PFSK-1 (cell line): ENCODE data around the gene TMEM259.

ENCODE experiments used
- FOXP2 ChIP-seq: optimal IDR thresholded peaks from 2 replicates; pipeline ENCODE3; 2011; ENCODE audit warnings: borderline replicate concordance, control low read depth, inconsistent platforms; ENCODE audit not compliant: insufficient read depth; ENCODE audit errors: extremely low read length, extremely low read depth
- POLR2AphosphoS5 ChIP-seq: IDR thresholded peaks from 2 replicates; pipeline ENCODE4 v1.6.1; 2012; ENCODE audit warnings: low read depth, mild to moderate bottlenecking, control low read depth, low read length, moderate library complexity
- REST ChIP-seq, 2 experiments: IDR thresholded peaks; 2 replicates each; pipeline versions ENCODE4 v1.6.1 to v1.8.0; 2011 to 2012; ENCODE audit warnings: low read depth in 2 of 2, low read length in 2 of 2, control low read depth in 1 of 2, inconsistent platforms in 1 of 2, mild to moderate bottlenecking in 1 of 2, moderate library complexity in 1 of 2; ENCODE audit not compliant: insufficient read depth in 1 of 2
- SIN3A ChIP-seq: IDR thresholded peaks from 2 replicates; pipeline ENCODE4 v1.6.1; 2012; ENCODE audit warnings: mild to moderate bottlenecking, low read length, moderate library complexity, borderline replicate concordance; ENCODE audit not compliant: insufficient read depth
- TAF1 ChIP-seq: IDR thresholded peaks from 2 replicates; pipeline ENCODE4 v1.6.1; 2012; ENCODE audit warnings: low read length, control low read depth, borderline replicate concordance; ENCODE audit not compliant: insufficient read depth

Gene TMEM259

GRCh38 chr19:973726-974563, 47.0 kb downstream of the TMEM259 start:
- TF ChIP-seq TAF1, result no peak
- TF ChIP-seq POLR2AphosphoS5, result no peak
- no peak for TF ChIP-seq SIN3A
- no peak for TF ChIP-seq FOXP2
- TF ChIP-seq REST (IDR thresholded peaks at IDR 0.05; ENCODE audit: insufficient read depth in 1 of 2, low read depth in 2 of 2, low read length in 2 of 2), result no peak

GRCh38 chr19:972281-972680, 48.6 kb downstream of the TMEM259 start:
- TF ChIP-seq TAF1, result no peak
- TF ChIP-seq SIN3A, result no peak
- no peak for TF ChIP-seq POLR2AphosphoS5
- no peak for TF ChIP-seq FOXP2
- TF ChIP-seq REST (IDR thresholded peaks at IDR 0.05; ENCODE audit: insufficient read depth in 1 of 2, low read depth in 2 of 2, low read length in 2 of 2), result no peak

- TF ChIP-seq REST (IDR thresholded peaks at IDR 0.05; ENCODE audit: insufficient read depth in 1 of 2, low read depth in 2 of 2, low read length in 2 of 2), result no peak
- TF ChIP-seq SIN3A, result no peak
- TF ChIP-seq TAF1, result no peak
- no peak for TF ChIP-seq POLR2AphosphoS5
- TF ChIP-seq FOXP2, result no peak
Observed at GRCh38 chr19:971795-972194, 49.1 kb downstream of the TMEM259 start.

- TF ChIP-seq SIN3A (no peak), FOXP2 (no peak), TAF1 (no peak), POLR2AphosphoS5 (no peak), REST (IDR thresholded peaks at IDR 0.05; ENCODE audit: insufficient read depth in 1 of 2, low read depth in 2 of 2, low read length in 2 of 2) (no peak)
Observed at GRCh38 chr19:970695-971094, 50.2 kb downstream of the TMEM259 start.
